HepG2 (cell line): Measurements from ENCODE around the gene ZNF865. TPM values are rescaled to one million over a fixed set of nuclear protein-coding genes. Genes with fewer than 3 reads are reported as not detected.

ENCODE experiments used
- EP300 ChIP-seq, 3 experiments: sonication (generic) in 1 of 3; formaldehyde crosslinking in 1 of 3; IDR thresholded peaks; 2 replicates each; pipeline versions ENCODE4 v1.5.1 to v1.6.1; 2011 to 2020; ENCODE audit warnings: low read depth in 2 of 3, low read length in 2 of 3, borderline replicate concordance in 1 of 3, improper control_type of control experiment in 1 of 3, mild to moderate bottlenecking in 1 of 3, missing genetic modification reagents in 1 of 3, moderate library complexity in 1 of 3
- HMGXB4 ChIP-seq, 2 experiments: sonication (generic) in 1 of 2; formaldehyde crosslinking in 1 of 2; IDR thresholded peaks; 2 replicates each; pipeline versions ENCODE4 v1.4.0 to v1.6.1; 2018 to 2020; ENCODE audit warnings: missing genetic modification reagents in 2 of 2, borderline replicate concordance in 1 of 2, low read depth in 1 of 2, mild to moderate bottlenecking in 1 of 2, missing biosample characterization in 1 of 2
- JDP2 ChIP-seq: sonication (generic); formaldehyde crosslinking; IDR thresholded peaks from 2 replicates; pipeline ENCODE4 v1.8.1; 2022; ENCODE audit warnings: missing genetic modification reagents, borderline replicate concordance
- RBFOX2 ChIP-seq: fragments of 200-400 bp; formaldehyde crosslinking; IDR thresholded peaks from 2 replicates; pipeline ENCODE4 v1.6.1; 2017; ENCODE audit warnings: low read depth, mild to moderate bottlenecking, low read length
- RFXANK ChIP-seq: IDR thresholded peaks from 2 replicates; pipeline ENCODE4 v1.6.1; 2016
- STAT5B ChIP-seq: sonication (generic); formaldehyde crosslinking; IDR thresholded peaks from 2 replicates; pipeline ENCODE4 v1.4.0; 2020; ENCODE audit warnings: missing genetic modification reagents
- TEAD3 ChIP-seq: optimal IDR thresholded peaks from 2 replicates; pipeline ENCODE3; 2016; ENCODE audit warnings: borderline replicate concordance
- ZBTB42 ChIP-seq: sonication (generic); formaldehyde crosslinking; IDR thresholded peaks from 2 replicates; pipeline ENCODE4 v1.5.0; 2020; ENCODE audit warnings: mild to moderate bottlenecking, missing genetic modification reagents
- ZFP62 ChIP-seq: sonication (generic); formaldehyde crosslinking; IDR thresholded peaks from 2 replicates; pipeline ENCODE4 v1.4.0; 2020; ENCODE audit warnings: missing genetic modification reagents
- ZNF138 ChIP-seq: sonication (generic); formaldehyde crosslinking; IDR thresholded peaks from 2 replicates; pipeline ENCODE4 v1.5.0; 2020; ENCODE audit warnings: mild to moderate bottlenecking, low read depth, missing genetic modification reagents
- ZNF354B ChIP-seq: sonication (generic); formaldehyde crosslinking; IDR thresholded peaks from 2 replicates; pipeline ENCODE4 v1.8.0; 2022; ENCODE audit warnings: mild to moderate bottlenecking, missing genetic modification reagents
- ZNF609 ChIP-seq: sonication (generic); formaldehyde crosslinking; IDR thresholded peaks from 2 replicates; pipeline ENCODE4 v1.4.0; 2020; ENCODE audit warnings: mild to moderate bottlenecking, missing genetic modification reagents, borderline replicate concordance
- ZNF747 ChIP-seq: sonication (generic); formaldehyde crosslinking; IDR thresholded peaks from 2 replicates; pipeline ENCODE4 v1.8.1; 2023; ENCODE audit warnings: missing genetic modification reagents, mild to moderate bottlenecking, borderline replicate concordance
- polyA plus RNA-seq, 8 experiments: library from polyadenylated mRNA; depleted of rRNA in 3 of 8; stranded (reverse) in 7 of 8; unstranded in 1 of 8; fragments of >200 nt; fragmentation: Illumina TruSeq in 4 of 8; extraction: Trizol in 4 of 8; gene quantifications; 2 replicates each; pipeline versions ENCODE4 v1.2.1 to v1.2.3, GENCODE V29; 2011 to 2016; ENCODE audit warnings: low read depth in 4 of 8, missing spikeins in 1 of 8, mixed read lengths in 1 of 8; ENCODE audit not compliant: insufficient read depth in 1 of 8
- total RNA-seq, 5 experiments: library from RNA; depleted of rRNA; stranded (reverse); fragments of >200 nt; fragmentation: Illumina TruSeq; extraction: Trizol; gene quantifications; 2 replicates each; pipeline ENCODE4 v1.2.3, GENCODE V29; 2016; ENCODE audit warnings: low read depth in 1 of 5
- TF ChIP-seq, protein P1 (sequence below): sonication (generic); formaldehyde crosslinking; IDR thresholded peaks from 2 replicates; pipeline ENCODE4 v1.4.0; 2020; ENCODE audit warnings: missing genetic modification reagents
- TF ChIP-seq, protein P2 (sequence below): sonication (generic); formaldehyde crosslinking; IDR thresholded peaks from 2 replicates; pipeline ENCODE4 v1.4.0; 2020; ENCODE audit warnings: missing genetic modification reagents, borderline replicate concordance

ZNF865 gene
- total and polyA plus RNA-seq, 2 of the 13 experiments (the other 11 are each of a cell fraction or from before 2014, with no cell fraction given): 0.93 to 1.0 TPM

- TF ChIP-seq HMGXB4 (CRISPR knock-in tag; IDR thresholded peaks at IDR 0.05; ENCODE audit: borderline replicate concordance in 1 of 2, low read depth in 1 of 2) (peak; percentile 77 to 84), ZNF609 (CRISPR knock-in tag) (no peak), RBFOX2 (peak; percentile 60; the same call in 1 of the 2 replicates), EP300 (IDR thresholded peaks at IDR 0.05; ENCODE audit: low read depth in 2 of 2, low read length in 2 of 2) (no peak), EP300 (CRISPR knock-in tag; IDR thresholded peaks at IDR 0.05; ENCODE audit: borderline replicate concordance) (no peak), JDP2 (CRISPR knock-in tag) (no peak), STAT5B (no peak), ZNF354B (CRISPR knock-in tag) (no peak), ZFP62 (CRISPR knock-in tag) (no peak), ZNF138 (CRISPR knock-in tag) (no peak), TEAD3 (peak; percentile 34), ZNF747 (CRISPR knock-in tag) (0 out of 2 replicates have a peak, but pooled peaks have one; percentile 31), ZBTB42 (CRISPR knock-in tag) (no peak), RFXANK (CRISPR knock-in tag) (peak; percentile 96)
- TF ChIP-seq, protein P1, sequence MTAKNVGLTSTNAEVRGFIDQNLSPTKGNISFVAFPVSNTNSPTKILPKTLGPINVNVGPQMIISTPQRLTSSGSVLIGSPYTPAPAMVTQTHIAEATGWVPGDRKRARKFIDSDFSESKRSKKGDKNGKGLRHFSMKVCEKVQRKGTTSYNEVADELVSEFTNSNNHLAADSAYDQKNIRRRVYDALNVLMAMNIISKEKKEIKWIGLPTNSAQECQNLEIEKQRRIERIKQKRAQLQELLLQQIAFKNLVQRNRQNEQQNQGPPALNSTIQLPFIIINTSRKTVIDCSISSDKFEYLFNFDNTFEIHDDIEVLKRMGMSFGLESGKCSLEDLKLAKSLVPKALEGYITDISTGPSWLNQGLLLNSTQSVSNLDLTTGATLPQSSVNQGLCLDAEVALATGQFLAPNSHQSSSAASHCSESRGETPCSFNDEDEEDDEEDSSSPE (CRISPR knock-in tag): no peak
- TF ChIP-seq, protein P2, sequence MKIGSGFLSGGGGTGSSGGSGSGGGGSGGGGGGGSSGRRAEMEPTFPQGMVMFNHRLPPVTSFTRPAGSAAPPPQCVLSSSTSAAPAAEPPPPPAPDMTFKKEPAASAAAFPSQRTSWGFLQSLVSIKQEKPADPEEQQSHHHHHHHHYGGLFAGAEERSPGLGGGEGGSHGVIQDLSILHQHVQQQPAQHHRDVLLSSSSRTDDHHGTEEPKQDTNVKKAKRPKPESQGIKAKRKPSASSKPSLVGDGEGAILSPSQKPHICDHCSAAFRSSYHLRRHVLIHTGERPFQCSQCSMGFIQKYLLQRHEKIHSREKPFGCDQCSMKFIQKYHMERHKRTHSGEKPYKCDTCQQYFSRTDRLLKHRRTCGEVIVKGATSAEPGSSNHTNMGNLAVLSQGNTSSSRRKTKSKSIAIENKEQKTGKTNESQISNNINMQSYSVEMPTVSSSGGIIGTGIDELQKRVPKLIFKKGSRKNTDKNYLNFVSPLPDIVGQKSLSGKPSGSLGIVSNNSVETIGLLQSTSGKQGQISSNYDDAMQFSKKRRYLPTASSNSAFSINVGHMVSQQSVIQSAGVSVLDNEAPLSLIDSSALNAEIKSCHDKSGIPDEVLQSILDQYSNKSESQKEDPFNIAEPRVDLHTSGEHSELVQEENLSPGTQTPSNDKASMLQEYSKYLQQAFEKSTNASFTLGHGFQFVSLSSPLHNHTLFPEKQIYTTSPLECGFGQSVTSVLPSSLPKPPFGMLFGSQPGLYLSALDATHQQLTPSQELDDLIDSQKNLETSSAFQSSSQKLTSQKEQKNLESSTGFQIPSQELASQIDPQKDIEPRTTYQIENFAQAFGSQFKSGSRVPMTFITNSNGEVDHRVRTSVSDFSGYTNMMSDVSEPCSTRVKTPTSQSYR: 0 out of 2 replicates have a peak, but pooled peaks have one; percentile 1
Measured at GRCh38 chr19:55605637-55606470, at the start of gene ZNF865 (continued).
